H1 (cell line): Measurements from ENCODE around the gene GYS2.

Experiments
- CEBPB ChIP-seq: IDR thresholded peaks from 2 replicates; pipeline ENCODE4 v1.6.1; 2012; ENCODE audit warnings: low read depth, low read length
- CHD2 ChIP-seq: IDR thresholded peaks from 2 replicates; pipeline ENCODE4 v1.6.1; 2012; ENCODE audit warnings: low read length, improper control_type of control experiment
- CHD7 ChIP-seq: fragments of 300-600 bp; sonication (generic); IDR thresholded peaks from 2 replicates; pipeline ENCODE4 v1.7.1; 2012; ENCODE audit warnings: low read length, moderate library complexity, mild to moderate bottlenecking, inconsistent platforms; ENCODE audit not compliant: insufficient replicate concordance
- EZH2 ChIP-seq: fragments of 200-600 bp; sonication (generic); IDR thresholded peaks from 2 replicates; pipeline ENCODE4 v1.7.1; 2012; ENCODE audit warnings: low read depth, mild to moderate bottlenecking, moderate library complexity, low read length, inconsistent platforms; ENCODE audit not compliant: severe bottlenecking
- GABPA ChIP-seq: IDR thresholded peaks from 2 replicates; pipeline ENCODE4 v1.6.1; 2011; ENCODE audit warnings: mild to moderate bottlenecking, low read length, moderate library complexity, borderline replicate concordance; ENCODE audit not compliant: insufficient read depth
- POLR2AphosphoS5 ChIP-seq: IDR thresholded peaks from 2 replicates; pipeline ENCODE4 v1.6.1; 2011; ENCODE audit warnings: low read depth, low read length
- TCF12 ChIP-seq: IDR thresholded peaks from 2 replicates; pipeline ENCODE4 v1.6.1; 2011; ENCODE audit warnings: low read depth, mild to moderate bottlenecking, low read length
- ZNF274 ChIP-seq: IDR thresholded peaks from 2 replicates; pipeline ENCODE4 v1.7.0; 2012; ENCODE audit warnings: low read length, borderline replicate concordance; ENCODE audit errors: extremely low read depth
- TF ChIP-seq, protein P1 (sequence below), 3 experiments: IDR thresholded peaks; 1 replicate in 2 of 3; 2 replicates in 1 of 3; pipeline versions ENCODE4 v1.5.1 to v1.6.1; 2011; ENCODE audit warnings: low read length in 3 of 3, mild to moderate bottlenecking in 3 of 3, inconsistent platforms in 2 of 3, low read depth in 1 of 3, moderate library complexity in 1 of 3; ENCODE audit not compliant: insufficient read depth in 1 of 3; ENCODE audit errors: control extremely low read depth in 1 of 3
- TF ChIP-seq, protein P2 (sequence below): IDR thresholded peaks from 2 replicates; pipeline ENCODE4 v1.6.1; 2012; ENCODE audit warnings: inconsistent platforms

GRCh38 chr12:21614506-21614905, 9.9 kb upstream of the GYS2 start:
- TF ChIP-seq, protein P1, sequence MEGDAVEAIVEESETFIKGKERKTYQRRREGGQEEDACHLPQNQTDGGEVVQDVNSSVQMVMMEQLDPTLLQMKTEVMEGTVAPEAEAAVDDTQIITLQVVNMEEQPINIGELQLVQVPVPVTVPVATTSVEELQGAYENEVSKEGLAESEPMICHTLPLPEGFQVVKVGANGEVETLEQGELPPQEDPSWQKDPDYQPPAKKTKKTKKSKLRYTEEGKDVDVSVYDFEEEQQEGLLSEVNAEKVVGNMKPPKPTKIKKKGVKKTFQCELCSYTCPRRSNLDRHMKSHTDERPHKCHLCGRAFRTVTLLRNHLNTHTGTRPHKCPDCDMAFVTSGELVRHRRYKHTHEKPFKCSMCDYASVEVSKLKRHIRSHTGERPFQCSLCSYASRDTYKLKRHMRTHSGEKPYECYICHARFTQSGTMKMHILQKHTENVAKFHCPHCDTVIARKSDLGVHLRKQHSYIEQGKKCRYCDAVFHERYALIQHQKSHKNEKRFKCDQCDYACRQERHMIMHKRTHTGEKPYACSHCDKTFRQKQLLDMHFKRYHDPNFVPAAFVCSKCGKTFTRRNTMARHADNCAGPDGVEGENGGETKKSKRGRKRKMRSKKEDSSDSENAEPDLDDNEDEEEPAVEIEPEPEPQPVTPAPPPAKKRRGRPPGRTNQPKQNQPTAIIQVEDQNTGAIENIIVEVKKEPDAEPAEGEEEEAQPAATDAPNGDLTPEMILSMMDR (IDR thresholded peaks at IDR 0.05; ENCODE audit: control extremely low read depth in 1 of 3, insufficient read depth in 1 of 3, low read depth in 1 of 3, low read length in 3 of 3) = no peak
- TF ChIP-seq GABPA (no peak), EZH2 (no peak), TCF12 (no peak), ZNF274 (no peak), CHD7 (no peak), POLR2AphosphoS5 (no peak), CEBPB (no peak), CHD2 (no peak)
- TF ChIP-seq, protein P2, sequence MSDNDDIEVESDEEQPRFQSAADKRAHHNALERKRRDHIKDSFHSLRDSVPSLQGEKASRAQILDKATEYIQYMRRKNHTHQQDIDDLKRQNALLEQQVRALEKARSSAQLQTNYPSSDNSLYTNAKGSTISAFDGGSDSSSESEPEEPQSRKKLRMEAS = no peak
